Measurements from ENCODE around the gene GALNT17.

Gene GALNT17

GRCh38 chr7:71377469-71377868 lies 245.5 kb downstream of the GALNT17 start:
- TF ChIP-seq GATA3 (IDR thresholded peaks at IDR 0.05; ENCODE audit: low read depth, low read length): no peak
- TF ChIP-seq GATA2 (IDR thresholded peaks at IDR 0.05; ENCODE audit: low read depth, low read length): no peak

DNA sequence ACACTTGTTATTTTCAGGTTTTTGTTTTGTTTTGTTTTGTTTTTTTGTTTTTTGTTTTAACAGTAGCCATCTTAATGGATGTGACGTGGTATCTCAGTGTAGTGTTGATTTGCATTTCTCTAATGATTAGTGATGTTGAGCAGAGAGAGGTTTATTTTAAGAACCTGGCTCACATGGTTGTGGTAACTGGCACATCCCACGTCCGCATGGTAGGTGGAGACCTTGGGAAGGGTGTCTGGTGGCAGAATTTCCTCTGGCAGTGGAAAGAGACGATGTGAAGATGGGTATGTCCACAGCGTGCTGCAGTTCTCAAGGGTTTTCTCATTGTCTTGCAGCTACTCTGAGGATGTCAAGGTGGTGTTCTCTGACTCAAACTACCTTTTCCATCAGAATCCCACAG lies 252.2 kb downstream of the GALNT17 start:
- TF ChIP-seq GATA2 (IDR thresholded peaks at IDR 0.05; ENCODE audit: low read depth, low read length) (no peak), GATA3 (IDR thresholded peaks at IDR 0.05; ENCODE audit: low read depth, low read length) (no peak)

- TF ChIP-seq GATA3 (IDR thresholded peaks at IDR 0.05; ENCODE audit: low read depth, low read length) (no peak), GATA2 (IDR thresholded peaks at IDR 0.05; ENCODE audit: low read depth, low read length) (no peak)
Observed at GRCh38 chr7:71385330-71385729, 253.4 kb downstream of the GALNT17 start.

DNA sequence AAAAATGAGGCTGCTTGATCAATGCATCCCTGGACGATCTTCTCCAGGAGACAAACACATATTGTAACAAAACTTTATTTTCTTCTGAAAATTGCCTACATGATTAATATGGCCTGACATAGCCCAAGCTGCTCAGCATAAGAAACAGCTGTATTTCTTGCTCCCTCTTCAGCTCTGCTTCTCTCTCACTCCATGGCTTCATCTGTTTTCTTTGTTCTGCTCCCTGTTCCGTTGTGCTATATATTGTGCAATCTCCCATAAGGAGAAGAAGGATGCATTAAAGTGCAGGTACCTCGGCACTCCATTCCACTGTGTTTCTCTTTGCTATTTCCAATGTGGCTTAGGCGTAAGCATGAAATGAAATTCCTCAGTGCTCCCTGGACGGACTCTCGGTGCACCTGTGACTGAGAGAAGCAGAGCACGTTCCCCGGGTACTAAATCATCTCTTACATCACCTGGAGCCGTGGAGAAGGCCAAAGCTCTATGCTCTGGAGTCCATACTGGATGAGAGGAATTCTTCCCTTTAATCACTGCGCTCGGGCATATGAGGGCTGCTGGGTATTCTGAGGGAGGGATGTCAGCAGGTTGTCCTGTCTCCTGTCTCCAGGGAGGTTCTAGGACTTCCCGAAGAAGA lies 254.3 kb downstream of the GALNT17 start:
- TF ChIP-seq GATA3 (IDR thresholded peaks at IDR 0.05; ENCODE audit: low read depth, low read length) (no peak), GATA2 (IDR thresholded peaks at IDR 0.05; ENCODE audit: low read depth, low read length) (no peak)

- TF ChIP-seq GATA2 (IDR thresholded peaks at IDR 0.05; ENCODE audit: low read depth, low read length) (no peak), GATA3 (IDR thresholded peaks at IDR 0.05; ENCODE audit: low read depth, low read length) (no peak)
Observed at GRCh38 chr7:71388181-71388580, 256.2 kb downstream of the GALNT17 start.

- TF ChIP-seq GATA3 (IDR thresholded peaks at IDR 0.05; ENCODE audit: low read depth, low read length): no peak
- TF ChIP-seq GATA2 (IDR thresholded peaks at IDR 0.05; ENCODE audit: low read depth, low read length): no peak
Observed at GRCh38 chr7:71389976-71390375, 258.0 kb downstream of the GALNT17 start.

- TF ChIP-seq GATA2 (IDR thresholded peaks at IDR 0.05; ENCODE audit: low read depth, low read length) (no peak), GATA3 (IDR thresholded peaks at IDR 0.05; ENCODE audit: low read depth, low read length) (no peak)
Observed at GRCh38 chr7:71393661-71394060, 261.7 kb downstream of the GALNT17 start.

DNA sequence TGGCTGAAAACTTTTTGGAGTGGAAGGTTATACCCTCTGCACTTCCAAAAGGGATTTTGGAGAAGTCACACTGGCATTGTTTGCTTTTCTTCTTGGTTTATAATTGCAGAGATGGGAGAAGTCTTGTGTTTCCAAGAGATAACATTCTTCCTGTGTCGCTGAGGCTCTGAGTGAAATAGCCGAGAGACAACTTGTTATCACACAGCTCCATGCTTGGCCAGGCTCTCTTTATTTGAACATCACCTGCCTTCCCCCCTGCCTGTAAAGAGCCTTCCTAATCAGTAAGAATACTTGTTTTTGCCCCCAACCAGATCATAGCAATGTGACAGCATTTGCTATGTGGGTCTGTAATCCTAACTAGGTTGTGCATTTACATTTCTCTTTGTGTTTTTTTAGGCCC lies 270.7 kb downstream of the GALNT17 start:
- TF ChIP-seq GATA3 (IDR thresholded peaks at IDR 0.05; ENCODE audit: low read depth, low read length) (no peak), GATA2 (IDR thresholded peaks at IDR 0.05; ENCODE audit: low read depth, low read length) (no peak)

DNA sequence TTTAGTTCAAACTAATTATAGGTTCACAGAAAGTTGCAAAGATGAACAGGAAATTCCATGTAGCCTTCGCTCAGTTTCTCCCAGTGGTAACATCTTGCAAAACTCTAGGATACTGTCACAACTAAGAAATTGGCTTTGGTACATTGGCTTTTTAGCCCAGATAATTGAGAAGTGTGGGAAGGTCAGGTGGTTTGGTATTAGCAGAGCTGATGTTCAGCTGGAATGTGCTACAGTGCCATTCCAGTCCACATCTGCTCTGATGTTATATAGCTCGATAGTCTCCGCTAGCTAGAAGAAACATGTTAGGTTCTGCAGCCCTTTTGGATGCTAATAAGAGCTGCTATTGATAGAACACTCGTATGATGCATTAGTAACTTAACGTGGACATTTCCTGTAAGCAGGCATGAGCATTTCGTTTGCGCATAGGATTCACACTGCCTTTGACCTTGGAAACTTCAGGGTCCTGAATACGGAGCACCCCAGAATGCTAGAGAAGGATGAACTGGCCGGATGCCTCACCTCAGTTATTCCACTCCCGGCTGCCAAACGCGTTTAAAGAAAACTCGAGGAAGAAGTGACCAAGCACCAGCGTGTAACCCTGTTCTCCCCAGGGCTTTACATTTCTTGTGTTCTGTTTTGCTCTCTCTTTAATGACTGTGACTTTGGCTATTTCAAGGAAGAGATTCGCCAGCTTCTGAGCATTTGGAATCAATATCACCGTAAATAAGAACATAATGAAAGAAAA lies 271.4 kb downstream of the GALNT17 start:
- TF ChIP-seq GATA2 (IDR thresholded peaks at IDR 0.05; ENCODE audit: low read depth, low read length) (no peak), GATA3 (IDR thresholded peaks at IDR 0.05; ENCODE audit: low read depth, low read length) (no peak)

GRCh38 chr7:71404726-71405345 lies 272.9 kb downstream of the GALNT17 start:
- TF ChIP-seq GATA3 (IDR thresholded peaks at IDR 0.05; ENCODE audit: low read depth, low read length) (no peak), GATA2 (IDR thresholded peaks at IDR 0.05; ENCODE audit: low read depth, low read length) (no peak)

GRCh38 chr7:71408271-71408670 lies 276.3 kb downstream of the GALNT17 start:
- TF ChIP-seq GATA2 (IDR thresholded peaks at IDR 0.05; ENCODE audit: low read depth, low read length): no peak
- TF ChIP-seq GATA3 (IDR thresholded peaks at IDR 0.05; ENCODE audit: low read depth, low read length): no peak

GRCh38 chr7:71409550-71410157 lies 277.7 kb downstream of the GALNT17 start:
- TF ChIP-seq GATA3 (IDR thresholded peaks at IDR 0.05; ENCODE audit: low read depth, low read length): no peak
- no peak for TF ChIP-seq GATA2 (IDR thresholded peaks at IDR 0.05; ENCODE audit: low read depth, low read length)

GRCh38 chr7:71411475-71411874 lies 279.5 kb downstream of the GALNT17 start:
- TF ChIP-seq GATA2 (IDR thresholded peaks at IDR 0.05; ENCODE audit: low read depth, low read length) (no peak), GATA3 (IDR thresholded peaks at IDR 0.05; ENCODE audit: low read depth, low read length) (no peak)

DNA sequence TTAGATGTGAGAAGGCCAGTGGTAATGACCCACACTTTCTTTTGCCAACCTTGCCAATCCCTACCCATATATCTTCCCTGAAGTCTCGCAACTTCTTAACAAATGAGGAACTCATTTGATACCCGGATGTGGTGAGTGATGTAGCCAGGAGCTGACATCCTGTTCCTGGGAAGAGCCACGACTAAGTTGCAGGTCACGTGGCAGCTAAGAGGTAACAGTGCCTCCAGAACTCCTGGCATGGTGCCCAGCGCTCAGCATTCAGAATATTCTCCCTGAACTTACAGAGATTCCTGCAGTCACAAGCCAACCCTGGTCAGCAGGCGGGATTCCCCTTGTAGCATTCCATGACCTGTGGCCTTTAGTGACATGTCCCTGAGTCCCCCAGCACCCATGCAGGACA lies 282.5 kb downstream of the GALNT17 start:
- TF ChIP-seq GATA3 (IDR thresholded peaks at IDR 0.05; ENCODE audit: low read depth, low read length) (no peak), GATA2 (IDR thresholded peaks at IDR 0.05; ENCODE audit: low read depth, low read length) (no peak)

Measured in SH-SY5Y (cell line).